HG02885 (cell line): Measurements from ENCODE around the gene CIB2.
A peak's percentile ranks its signal among the peaks of the same experiment; 100 is the strongest.

Experiments used
- ATAC-seq: cut with Tn5 transposase; IDR thresholded peaks from one replicate; pipeline ENCODE4 v1.9.1; 2021; ENCODE audit warnings: mild to moderate bottlenecking; ENCODE audit not compliant: unreplicated experiment, poor library complexity

CIB2 gene

GRCh38 chr15:78088773-78089080 lies 42.5 kb downstream of the CIB2 start:
- ATAC-seq: no peak

- no peak for ATAC-seq
Measured at GRCh38 chr15:78087951-78088772, 43.1 kb downstream of the CIB2 start.

- no peak for ATAC-seq
Measured at GRCh38 chr15:78085928-78086327, 45.3 kb downstream of the CIB2 start.

GRCh38 chr15:78084449-78084750 lies 46.8 kb downstream of the CIB2 start:
- no peak for ATAC-seq

- no peak for ATAC-seq
Measured at GRCh38 chr15:78083687-78084448, 47.4 kb downstream of the CIB2 start.

GRCh38 chr15:78083186-78083585 lies 48.1 kb downstream of the CIB2 start:
- no peak for ATAC-seq

GRCh38 chr15:78082743-78083110 lies 48.5 kb downstream of the CIB2 start:
- no peak for ATAC-seq

GRCh38 chr15:78082106-78082742 lies 49.0 kb downstream of the CIB2 start:
- no peak for ATAC-seq

- no peak for ATAC-seq
Measured at GRCh38 chr15:78080088-78080460, 51.2 kb downstream of the CIB2 start.

GRCh38 chr15:78079298-78080087 lies 51.8 kb downstream of the CIB2 start:
- no peak for ATAC-seq

- no peak for ATAC-seq
Measured at GRCh38 chr15:78077871-78078210, 53.4 kb downstream of the CIB2 start.

- ATAC-seq: peak; percentile 81
Measured at GRCh38 chr15:78077053-78077870, 54.0 kb downstream of the CIB2 start, which contains the start of gene TBC1D2B. TBC1D2B (minus strand) TSS chr15:78077711; CDS start chr15:78077652, 59 bp downstream.

GRCh38 chr15:78076231-78077052 lies 54.8 kb downstream of the CIB2 start:
- ATAC-seq: peak; percentile 1

- ATAC-seq: no peak
Measured at GRCh38 chr15:78075490-78076230, 55.6 kb downstream of the CIB2 start.

- ATAC-seq: no peak
Measured at GRCh38 chr15:78073046-78073787, 58.0 kb downstream of the CIB2 start.

GRCh38 chr15:78072080-78072892 lies 59.0 kb downstream of the CIB2 start:
- ATAC-seq: no peak

GRCh38 chr15:78071383-78071782 lies 59.9 kb downstream of the CIB2 start:
- no peak for ATAC-seq
